ENCODE measurements around the gene RERE.

RERE gene

DNA sequence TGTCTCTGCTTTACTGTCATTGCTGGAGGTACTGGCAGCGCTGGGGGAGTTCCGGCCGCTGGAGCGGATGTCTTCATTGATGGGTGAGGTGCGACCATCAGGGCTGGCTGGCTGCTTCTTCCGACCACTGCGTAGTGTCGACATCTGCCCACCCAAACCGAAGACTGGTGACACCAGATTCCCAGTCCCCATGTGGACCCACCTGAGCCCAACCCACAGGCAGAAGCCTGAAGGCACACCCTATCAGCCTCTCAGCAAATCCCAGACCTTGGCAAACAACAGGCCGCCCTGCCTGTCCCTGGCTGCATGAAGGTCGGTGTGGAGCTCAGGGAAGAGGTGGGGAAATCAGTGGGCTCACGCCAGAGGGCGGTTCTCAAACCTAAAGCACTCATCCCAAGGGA, 454.7 kb downstream of the RERE start:
- H3K27ac ChIP-seq (ENCODE audit: extremely low read depth, low read depth, low read length) = no peak overlapping the region
- H3K9me3 ChIP-seq (ENCODE audit: control insufficient read depth, insufficient read depth, low read depth, low read length) = no peaks in the 10 kb centered on the region
- peaks cover 0 to 83% of the 10 kb centered on the region in 2 experiments; a peak in 2 of 3 replicates for H3K36me3 ChIP-seq (ENCODE audit: control insufficient read depth in 2 of 2, insufficient read depth in 1 of 2, low read length in 2 of 2)
- no peak for TF ChIP-seq ZNF530 (tag by site-specific recombination; IDR thresholded peaks at IDR 0.05; ENCODE audit: low read depth)
- POLR2A ChIA-PET = no interaction called here
- CTCF ChIA-PET = interaction anchor here (0.6 to 2.6 kb wide), 2 partner anchors 11 to 95 kb away, joined by 3 to 7 read pairs; no protein-coding TSS in a partner anchor
- H3K4me1 ChIP-seq (ENCODE audit: control insufficient read depth, insufficient read depth, low read length) = 0 out of 2 replicates have a peak, but pooled peaks cover 2% of the 10 kb centered on the region
- H3K4me3 ChIP-seq (ENCODE audit: low read depth, low read length) = no peak overlapping the region

- peaks cover 0 to 94% of the 10 kb centered on the region in 2 experiments; a peak in 2 of 3 replicates for H3K36me3 ChIP-seq (ENCODE audit: control insufficient read depth in 2 of 2, insufficient read depth in 1 of 2, low read length in 2 of 2)
- H3K4me1 ChIP-seq (ENCODE audit: control insufficient read depth, insufficient read depth, low read length) = 0 out of 2 replicates have a peak, but pooled peaks cover 2% of the 10 kb centered on the region
- H3K4me3 ChIP-seq (ENCODE audit: low read depth, low read length) = no peak overlapping the region
- H3K9me3 ChIP-seq (ENCODE audit: control insufficient read depth, insufficient read depth, low read depth, low read length) = no peaks in the 10 kb centered on the region
- POLR2A ChIA-PET = no interaction called here
- TF ChIP-seq SP3 (tag by site-specific recombination; IDR thresholded peaks at IDR 0.05) (no peak), ZNF16 (tag by site-specific recombination; IDR thresholded peaks at IDR 0.05; ENCODE audit: low read depth) (no peak), ZNF777 (tag by site-specific recombination; IDR thresholded peaks at IDR 0.05; ENCODE audit: borderline replicate concordance) (no peak), ZNF221 (tag by site-specific recombination; IDR thresholded peaks at IDR 0.05; ENCODE audit: borderline replicate concordance) (no peak)
- TF ChIP-seq, protein P1, sequence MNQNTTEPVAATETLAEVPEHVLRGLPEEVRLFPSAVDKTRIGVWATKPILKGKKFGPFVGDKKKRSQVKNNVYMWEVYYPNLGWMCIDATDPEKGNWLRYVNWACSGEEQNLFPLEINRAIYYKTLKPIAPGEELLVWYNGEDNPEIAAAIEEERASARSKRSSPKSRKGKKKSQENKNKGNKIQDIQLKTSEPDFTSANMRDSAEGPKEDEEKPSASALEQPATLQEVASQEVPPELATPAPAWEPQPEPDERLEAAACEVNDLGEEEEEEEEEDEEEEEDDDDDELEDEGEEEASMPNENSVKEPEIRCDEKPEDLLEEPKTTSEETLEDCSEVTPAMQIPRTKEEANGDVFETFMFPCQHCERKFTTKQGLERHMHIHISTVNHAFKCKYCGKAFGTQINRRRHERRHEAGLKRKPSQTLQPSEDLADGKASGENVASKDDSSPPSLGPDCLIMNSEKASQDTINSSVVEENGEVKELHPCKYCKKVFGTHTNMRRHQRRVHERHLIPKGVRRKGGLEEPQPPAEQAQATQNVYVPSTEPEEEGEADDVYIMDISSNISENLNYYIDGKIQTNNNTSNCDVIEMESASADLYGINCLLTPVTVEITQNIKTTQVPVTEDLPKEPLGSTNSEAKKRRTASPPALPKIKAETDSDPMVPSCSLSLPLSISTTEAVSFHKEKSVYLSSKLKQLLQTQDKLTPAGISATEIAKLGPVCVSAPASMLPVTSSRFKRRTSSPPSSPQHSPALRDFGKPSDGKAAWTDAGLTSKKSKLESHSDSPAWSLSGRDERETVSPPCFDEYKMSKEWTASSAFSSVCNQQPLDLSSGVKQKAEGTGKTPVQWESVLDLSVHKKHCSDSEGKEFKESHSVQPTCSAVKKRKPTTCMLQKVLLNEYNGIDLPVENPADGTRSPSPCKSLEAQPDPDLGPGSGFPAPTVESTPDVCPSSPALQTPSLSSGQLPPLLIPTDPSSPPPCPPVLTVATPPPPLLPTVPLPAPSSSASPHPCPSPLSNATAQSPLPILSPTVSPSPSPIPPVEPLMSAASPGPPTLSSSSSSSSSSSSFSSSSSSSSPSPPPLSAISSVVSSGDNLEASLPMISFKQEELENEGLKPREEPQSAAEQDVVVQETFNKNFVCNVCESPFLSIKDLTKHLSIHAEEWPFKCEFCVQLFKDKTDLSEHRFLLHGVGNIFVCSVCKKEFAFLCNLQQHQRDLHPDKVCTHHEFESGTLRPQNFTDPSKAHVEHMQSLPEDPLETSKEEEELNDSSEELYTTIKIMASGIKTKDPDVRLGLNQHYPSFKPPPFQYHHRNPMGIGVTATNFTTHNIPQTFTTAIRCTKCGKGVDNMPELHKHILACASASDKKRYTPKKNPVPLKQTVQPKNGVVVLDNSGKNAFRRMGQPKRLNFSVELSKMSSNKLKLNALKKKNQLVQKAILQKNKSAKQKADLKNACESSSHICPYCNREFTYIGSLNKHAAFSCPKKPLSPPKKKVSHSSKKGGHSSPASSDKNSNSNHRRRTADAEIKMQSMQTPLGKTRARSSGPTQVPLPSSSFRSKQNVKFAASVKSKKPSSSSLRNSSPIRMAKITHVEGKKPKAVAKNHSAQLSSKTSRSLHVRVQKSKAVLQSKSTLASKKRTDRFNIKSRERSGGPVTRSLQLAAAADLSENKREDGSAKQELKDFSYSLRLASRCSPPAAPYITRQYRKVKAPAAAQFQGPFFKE (tag by site-specific recombination; IDR thresholded peaks at IDR 0.05; ENCODE audit: borderline replicate concordance) = no peak
- no peak overlapping the region for H3K27ac ChIP-seq (ENCODE audit: extremely low read depth, low read depth, low read length)
- CTCF ChIA-PET = interaction anchor here (0.6 kb wide), 1 partner anchor 12 kb away, joined by 3 read pairs; no protein-coding TSS in a partner anchor
Measured at GRCh38 chr1:8361198-8361849, 456.1 kb downstream of the RERE start.

- Histone ChIP-seq H3K4me1 (ENCODE audit: control insufficient read depth, insufficient read depth, low read length) (0 out of 2 replicates have a peak, but pooled peaks cover 2% of the 10 kb centered on the region), H3K27ac (ENCODE audit: extremely low read depth, low read depth, low read length) (no peak overlapping the region), H3K4me3 (ENCODE audit: low read depth, low read length) (no peak overlapping the region), H3K36me3 (ENCODE audit: control insufficient read depth in 2 of 2, insufficient read depth in 1 of 2, low read length in 2 of 2) (peaks cover 0 to 94% of the 10 kb centered on the region in 2 experiments; a peak in 2 of 3 replicates), H3K9me3 (ENCODE audit: control insufficient read depth, insufficient read depth, low read depth, low read length) (no peaks in the 10 kb centered on the region)
- POLR2A ChIA-PET = interaction anchor here (0.6 kb wide), 1 partner anchor 10 kb away, joined by 6 read pairs; no protein-coding TSS in a partner anchor
- TF ChIP-seq, protein P2, sequence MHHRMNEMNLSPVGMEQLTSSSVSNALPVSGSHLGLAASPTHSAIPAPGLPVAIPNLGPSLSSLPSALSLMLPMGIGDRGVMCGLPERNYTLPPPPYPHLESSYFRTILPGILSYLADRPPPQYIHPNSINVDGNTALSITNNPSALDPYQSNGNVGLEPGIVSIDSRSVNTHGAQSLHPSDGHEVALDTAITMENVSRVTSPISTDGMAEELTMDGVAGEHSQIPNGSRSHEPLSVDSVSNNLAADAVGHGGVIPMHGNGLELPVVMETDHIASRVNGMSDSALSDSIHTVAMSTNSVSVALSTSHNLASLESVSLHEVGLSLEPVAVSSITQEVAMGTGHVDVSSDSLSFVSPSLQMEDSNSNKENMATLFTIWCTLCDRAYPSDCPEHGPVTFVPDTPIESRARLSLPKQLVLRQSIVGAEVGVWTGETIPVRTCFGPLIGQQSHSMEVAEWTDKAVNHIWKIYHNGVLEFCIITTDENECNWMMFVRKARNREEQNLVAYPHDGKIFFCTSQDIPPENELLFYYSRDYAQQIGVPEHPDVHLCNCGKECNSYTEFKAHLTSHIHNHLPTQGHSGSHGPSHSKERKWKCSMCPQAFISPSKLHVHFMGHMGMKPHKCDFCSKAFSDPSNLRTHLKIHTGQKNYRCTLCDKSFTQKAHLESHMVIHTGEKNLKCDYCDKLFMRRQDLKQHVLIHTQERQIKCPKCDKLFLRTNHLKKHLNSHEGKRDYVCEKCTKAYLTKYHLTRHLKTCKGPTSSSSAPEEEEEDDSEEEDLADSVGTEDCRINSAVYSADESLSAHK (tag by site-specific recombination; IDR thresholded peaks at IDR 0.05) = no peak
- TF ChIP-seq ZNF585B (tag by site-specific recombination; IDR thresholded peaks at IDR 0.05) (no peak), ZNF311 (tag by site-specific recombination; IDR thresholded peaks at IDR 0.05; ENCODE audit: borderline replicate concordance) (no peak), GLIS1 (tag by site-specific recombination; IDR thresholded peaks at IDR 0.05) (peak; percentile 91), KLF9 (tag by site-specific recombination; IDR thresholded peaks at IDR 0.05; ENCODE audit: low read depth) (no peak), GLIS2 (tag by site-specific recombination; IDR thresholded peaks at IDR 0.05) (peak; percentile 58)
- TF ChIP-seq, protein P3, sequence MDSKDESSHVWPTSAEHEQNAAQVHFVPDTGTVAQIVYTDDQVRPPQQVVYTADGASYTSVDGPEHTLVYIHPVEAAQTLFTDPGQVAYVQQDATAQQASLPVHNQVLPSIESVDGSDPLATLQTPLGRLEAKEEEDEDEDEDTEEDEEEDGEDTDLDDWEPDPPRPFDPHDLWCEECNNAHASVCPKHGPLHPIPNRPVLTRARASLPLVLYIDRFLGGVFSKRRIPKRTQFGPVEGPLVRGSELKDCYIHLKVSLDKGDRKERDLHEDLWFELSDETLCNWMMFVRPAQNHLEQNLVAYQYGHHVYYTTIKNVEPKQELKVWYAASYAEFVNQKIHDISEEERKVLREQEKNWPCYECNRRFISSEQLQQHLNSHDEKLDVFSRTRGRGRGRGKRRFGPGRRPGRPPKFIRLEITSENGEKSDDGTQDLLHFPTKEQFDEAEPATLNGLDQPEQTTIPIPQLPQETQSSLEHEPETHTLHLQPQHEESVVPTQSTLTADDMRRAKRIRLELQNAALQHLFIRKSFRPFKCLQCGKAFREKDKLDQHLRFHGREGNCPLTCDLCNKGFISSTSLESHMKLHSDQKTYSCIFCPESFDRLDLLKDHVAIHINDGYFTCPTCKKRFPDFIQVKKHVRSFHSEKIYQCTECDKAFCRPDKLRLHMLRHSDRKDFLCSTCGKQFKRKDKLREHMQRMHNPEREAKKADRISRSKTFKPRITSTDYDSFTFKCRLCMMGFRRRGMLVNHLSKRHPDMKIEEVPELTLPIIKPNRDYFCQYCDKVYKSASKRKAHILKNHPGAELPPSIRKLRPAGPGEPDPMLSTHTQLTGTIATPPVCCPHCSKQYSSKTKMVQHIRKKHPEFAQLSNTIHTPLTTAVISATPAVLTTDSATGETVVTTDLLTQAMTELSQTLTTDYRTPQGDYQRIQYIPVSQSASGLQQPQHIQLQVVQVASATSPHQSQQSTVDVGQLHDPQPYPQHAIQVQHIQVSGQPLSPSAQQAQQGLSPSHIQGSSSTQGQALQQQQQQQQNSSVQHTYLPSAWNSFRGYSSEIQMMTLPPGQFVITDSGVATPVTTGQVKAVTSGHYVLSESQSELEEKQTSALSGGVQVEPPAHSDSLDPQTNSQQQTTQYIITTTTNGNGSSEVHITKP (tag by site-specific recombination; IDR thresholded peaks at IDR 0.05) = no peak
- CTCF ChIA-PET = no interaction called here
Measured at GRCh38 chr1:8360493-8361197, 456.8 kb downstream of the RERE start.

Data from HEK293 (cell line).